ENCODE data around the gene KLHL15. TPM values are rescaled to one million over a fixed set of nuclear protein-coding genes. Genes with fewer than 3 reads are reported as not detected.
"Not testable (repeated sequence)": the region's sequence is repeated elsewhere in the genome, so short reads cannot be mapped to it uniquely, and the experiment has no call there.

The KLHL15 gene
- total and polyA plus RNA-seq, 2 of the 13 experiments (the other 11 are each of a cell fraction or from before 2014, with no cell fraction given): 2.8 to 5.5 TPM

- BruUV-seq (replicated peaks): TSS peak; percentile 55
- H2AFZ ChIP-seq (ENCODE audit: low read length); FAIRE-seq; TF ChIP-seq SP1 (IDR thresholded peaks at IDR 0.05): not testable (repeated sequence)
- peak; percentile 89 for TF ChIP-seq DRAP1 (CRISPR knock-in tag; IDR thresholded peaks at IDR 0.05)
- TF ChIP-seq POLR2A (IDR thresholded peaks at IDR 0.05; ENCODE audit: insufficient read depth in 1 of 2, low read depth in 2 of 2, low read length in 2 of 2): peak; percentile 55 to 78
- TF ChIP-seq POLR2G (IDR thresholded peaks at IDR 0.05; ENCODE audit: low read depth, low read length): peak; percentile 72
- TF ChIP-seq RBFOX2 (IDR thresholded peaks at IDR 0.05; ENCODE audit: low read depth, low read length): peak; percentile 39; the same call in 1 of the 2 replicates
- peak; percentile 18; the same call in 1 of the 2 replicates for TF ChIP-seq SAP130 (CRISPR knock-in tag; IDR thresholded peaks at IDR 0.05; ENCODE audit: low read depth)
- TF ChIP-seq ZFP91 (CRISPR knock-in tag; IDR thresholded peaks at IDR 0.05; ENCODE audit: borderline replicate concordance): peak; percentile 30; the same call in 1 of the 2 replicates
- TF ChIP-seq NFYC (CRISPR knock-in tag; IDR thresholded peaks at IDR 0.05): peak; percentile 8
- peak; percentile 44; the same call in 1 of the 2 replicates for TF ChIP-seq ZMYM4 (CRISPR knock-in tag; IDR thresholded peaks at IDR 0.05)
- TF ChIP-seq ZNF362 (CRISPR knock-in tag; IDR thresholded peaks at IDR 0.05; ENCODE audit: borderline replicate concordance): peak; percentile 71; the same call in 1 of the 2 replicates
- peak; percentile 25; the same call in 1 of the 2 replicates for TF ChIP-seq ZFX (CRISPR knock-in tag; IDR thresholded peaks at IDR 0.05; ENCODE audit: low read depth)
- TF ChIP-seq POLR2AphosphoS5 (IDR thresholded peaks at IDR 0.05; ENCODE audit: low read depth, low read length): peak; percentile 42; the same call in 1 of the 2 replicates
- 0 out of 2 replicates have a peak, but pooled peaks have one; percentile 38 for TF ChIP-seq MYPOP (CRISPR knock-in tag; IDR thresholded peaks at IDR 0.05)
- peak; percentile 39; the same call in 1 of the 2 replicates for TF ChIP-seq TAF1 (CRISPR knock-in tag; IDR thresholded peaks at IDR 0.05)
- TF ChIP-seq NFYB (CRISPR knock-in tag; IDR thresholded peaks at IDR 0.05): peak; percentile 75
- peak; percentile 11; the same call in 1 of the 2 replicates for TF ChIP-seq CTCF (CRISPR knock-in tag; IDR thresholded peaks at IDR 0.05)
- 0 out of 2 replicates have a peak, but pooled peaks have one; percentile 41 for TF ChIP-seq SP1 (CRISPR knock-in tag; IDR thresholded peaks at IDR 0.05)
Measured at GRCh38 chrX:24050522-24051318, 23.7 kb upstream of the KLHL15 start.

More at GRCh38 chrX:24050522-24051318, 23.7 kb upstream of the KLHL15 start:
- H4K20me1 ChIP-seq (ENCODE audit: insufficient read depth, low read length); H3K4me1 ChIP-seq (ENCODE audit: insufficient read depth, low read length); H3K9me3 ChIP-seq (ENCODE audit: low read length); H3K36me3 ChIP-seq (replicated peaks in 1 of 2; ENCODE audit: control insufficient read depth in 1 of 2, insufficient read depth in 2 of 2, low read length in 2 of 2); H3K79me2 ChIP-seq (ENCODE audit: insufficient read depth, low read length); CTCF ChIA-PET (ENCODE audit: low intra/inter-chr PET ratio, low total read pairs); H3K27me3 ChIP-seq (ENCODE audit: control insufficient read depth in 1 of 2, insufficient read depth in 2 of 2, low read length in 2 of 2); in situ Hi-C loops (cut with HindIII; ENCODE audit: extremely low pct_ligation_motif_present, low pct_unique_long_range_greater_than_20kb); intact Hi-C loops (cut with micrococcal nuclease; ENCODE audit: unreplicated experiment): not testable (repeated sequence)
- Histone ChIP-seq H3K4me3 (replicated peaks in 1 of 3; ENCODE audit: insufficient read depth in 1 of 3, low read depth in 2 of 3, low read length in 3 of 3) (peak overlapping the region; percentile 41 to 63 (median 55); a peak in 5 of 6 replicates), H3K4me2 (ENCODE audit: low read depth, low read length) (peak overlapping the region; percentile 58), H3K9ac (ENCODE audit: insufficient read depth, low read depth, low read length) (peak overlapping the region; percentile 67), H3K27ac (ENCODE audit: extremely low read length, insufficient read depth, low read length) (peak overlapping the region; percentile 43)
- WGBS (ENCODE audit: low lambda C conversion rate): 0% methylated on average over 7 of the region's 26 CpGs
- DNase-seq (ENCODE audit: low spot score) (peak; percentile 45), ATAC-seq (peak; percentile 47)
- POLR2A ChIA-PET: interaction anchor here (0.6 to 2.5 kb wide), 13 partner anchors 10 to 268 kb away, joined by 3 to 26 read pairs (median 6); partner anchors contain the start of genes APOO, CXorf58, SAT1 and ZFX

Data from HepG2 (cell line).